Measurements from ENCODE around the gene PDE6D. TPM values are rescaled to one million over a fixed set of nuclear protein-coding genes. Genes with fewer than 3 reads are reported as not detected.

PDE6D gene
- total RNA-seq, 1 experiment from 2014 or later, result 30.6 TPM

DNA sequence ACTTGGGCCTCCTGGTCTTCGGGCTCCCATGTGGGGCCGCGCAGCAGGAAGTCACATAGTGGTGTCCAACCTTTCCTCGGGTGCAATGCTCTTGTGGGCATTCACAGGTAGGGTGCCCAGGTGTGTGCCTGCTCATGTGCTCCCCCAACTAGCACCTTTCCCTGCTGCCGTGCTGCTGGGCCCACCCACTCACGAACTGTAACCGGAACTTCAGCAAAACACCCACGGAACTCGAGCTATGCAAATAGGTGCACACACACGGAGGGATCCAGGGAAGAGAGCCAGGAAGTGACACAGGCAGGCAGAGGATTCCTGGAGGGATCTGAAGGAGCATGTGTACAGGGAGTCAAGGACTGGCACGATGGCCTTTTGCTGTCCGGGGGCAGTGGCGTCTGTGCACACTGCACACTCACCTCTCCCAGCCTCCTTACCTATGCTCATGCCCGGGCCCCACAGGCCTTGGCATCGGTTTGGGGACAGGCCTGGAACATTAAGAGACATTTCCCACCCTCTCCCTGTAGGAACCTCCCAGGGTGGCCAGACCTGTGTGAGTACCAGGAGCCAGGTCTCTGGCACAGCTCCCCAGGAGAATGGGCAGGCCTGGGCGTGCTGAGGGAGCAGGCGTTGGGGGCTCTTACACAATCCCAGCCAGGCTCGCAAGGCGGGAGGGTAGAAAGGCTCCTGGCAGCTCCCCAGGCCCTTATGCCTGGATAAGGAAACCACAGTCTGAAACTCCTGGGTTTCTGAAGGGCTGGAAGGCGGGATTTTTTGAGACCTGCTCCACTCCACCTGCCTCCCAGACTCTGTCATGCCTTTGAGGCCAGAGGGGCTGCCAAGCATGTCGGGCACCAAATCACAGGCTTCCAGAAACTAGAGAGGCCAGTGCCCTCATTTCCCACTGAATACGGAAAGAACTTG lies 79.4 kb downstream of the PDE6D start:
- CTCF ChIA-PET, result interaction anchor here (0.6 to 1.7 kb wide), 2 partner anchors 20 to 79 kb away, joined by 3 to 8 read pairs; no protein-coding TSS in a partner anchor
- Mint-ChIP-seq H3K27ac (ENCODE audit: unreplicated experiment) (no peak overlapping the region), H3K4me3 (ENCODE audit: low read depth, unreplicated experiment) (no peak overlapping the region), H3K4me1 (ENCODE audit: low read depth, unreplicated experiment) (no peaks in the 10 kb centered on the region), H3K27me3 (ENCODE audit: unreplicated experiment) (no peaks in the 10 kb centered on the region), H3K36me3 (ENCODE audit: insufficient read depth, unreplicated experiment) (peaks cover 18% of the 10 kb centered on the region), H3K9me3 (ENCODE audit: low read depth, unreplicated experiment) (no peaks in the 10 kb centered on the region)
- TF ChIP-seq, protein P1, sequence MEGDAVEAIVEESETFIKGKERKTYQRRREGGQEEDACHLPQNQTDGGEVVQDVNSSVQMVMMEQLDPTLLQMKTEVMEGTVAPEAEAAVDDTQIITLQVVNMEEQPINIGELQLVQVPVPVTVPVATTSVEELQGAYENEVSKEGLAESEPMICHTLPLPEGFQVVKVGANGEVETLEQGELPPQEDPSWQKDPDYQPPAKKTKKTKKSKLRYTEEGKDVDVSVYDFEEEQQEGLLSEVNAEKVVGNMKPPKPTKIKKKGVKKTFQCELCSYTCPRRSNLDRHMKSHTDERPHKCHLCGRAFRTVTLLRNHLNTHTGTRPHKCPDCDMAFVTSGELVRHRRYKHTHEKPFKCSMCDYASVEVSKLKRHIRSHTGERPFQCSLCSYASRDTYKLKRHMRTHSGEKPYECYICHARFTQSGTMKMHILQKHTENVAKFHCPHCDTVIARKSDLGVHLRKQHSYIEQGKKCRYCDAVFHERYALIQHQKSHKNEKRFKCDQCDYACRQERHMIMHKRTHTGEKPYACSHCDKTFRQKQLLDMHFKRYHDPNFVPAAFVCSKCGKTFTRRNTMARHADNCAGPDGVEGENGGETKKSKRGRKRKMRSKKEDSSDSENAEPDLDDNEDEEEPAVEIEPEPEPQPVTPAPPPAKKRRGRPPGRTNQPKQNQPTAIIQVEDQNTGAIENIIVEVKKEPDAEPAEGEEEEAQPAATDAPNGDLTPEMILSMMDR (IDR thresholded peaks at IDR 0.05; ENCODE audit: unreplicated experiment), result no peak
- intact Hi-C loops (cut with micrococcal nuclease; ENCODE audit: unreplicated experiment), result no loop called here
- no peak for DNase-seq
- BruUV-seq (replicated peaks), result no TSS peak

DNA sequence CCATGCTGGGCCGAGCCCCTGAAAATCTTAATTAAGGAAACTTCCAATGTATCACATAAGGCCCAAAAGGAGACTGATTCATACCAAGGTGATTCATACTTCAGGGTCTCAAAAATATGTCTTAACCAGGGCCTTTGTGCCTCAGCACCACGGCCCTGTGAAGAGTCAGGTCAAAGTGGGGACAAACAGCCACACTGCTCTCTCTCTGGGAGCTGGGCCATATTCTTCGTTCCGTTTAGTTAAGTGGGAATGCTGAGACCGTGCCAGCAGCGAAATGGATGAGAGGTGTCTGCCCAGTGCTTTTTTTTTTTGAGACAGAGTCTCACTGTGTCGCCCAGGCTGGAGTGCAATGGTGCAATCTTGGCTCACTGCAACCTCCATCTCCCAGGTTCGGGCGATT lies 82.1 kb downstream of the PDE6D start:
- Mint-ChIP-seq H3K27ac (ENCODE audit: unreplicated experiment) (no peak overlapping the region), H3K27me3 (ENCODE audit: unreplicated experiment) (no peaks in the 10 kb centered on the region), H3K4me3 (ENCODE audit: low read depth, unreplicated experiment) (no peak overlapping the region), H3K9me3 (ENCODE audit: low read depth, unreplicated experiment) (no peaks in the 10 kb centered on the region), H3K4me1 (ENCODE audit: low read depth, unreplicated experiment) (no peaks in the 10 kb centered on the region), H3K36me3 (ENCODE audit: insufficient read depth, unreplicated experiment) (peaks cover 7% of the 10 kb centered on the region)
- no peak for DNase-seq
- intact Hi-C loops (cut with micrococcal nuclease; ENCODE audit: unreplicated experiment), result no loop called here
- CTCF ChIA-PET, result interaction anchor here (0.6 kb wide), 1 partner anchor 9 kb away, joined by 3 read pairs; no protein-coding TSS in a partner anchor
- TF ChIP-seq, protein P1 (IDR thresholded peaks at IDR 0.05; ENCODE audit: unreplicated experiment), result no peak
- BruUV-seq (replicated peaks), result no TSS peak

DNA sequence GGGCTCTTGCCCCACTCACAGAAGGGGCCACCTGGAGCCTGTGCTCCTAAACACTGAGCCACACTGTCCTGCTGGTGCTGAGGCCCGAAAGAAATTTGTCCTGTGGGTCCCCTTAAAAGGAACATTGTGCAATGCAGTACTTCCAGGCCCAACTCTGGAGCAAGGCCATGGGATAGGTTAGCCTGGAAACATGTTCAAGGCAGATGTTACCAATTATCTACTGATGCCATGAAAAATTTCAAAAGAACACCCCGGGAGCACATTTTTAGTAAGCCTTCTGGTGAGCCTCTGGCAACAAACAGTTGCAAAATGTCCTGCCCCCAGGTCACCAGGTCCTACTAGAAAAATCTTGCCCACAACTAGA lies 85.1 kb downstream of the PDE6D start:
- no peaks in the 10 kb centered on the region for H3K27me3 Mint-ChIP-seq (ENCODE audit: unreplicated experiment)

DNA sequence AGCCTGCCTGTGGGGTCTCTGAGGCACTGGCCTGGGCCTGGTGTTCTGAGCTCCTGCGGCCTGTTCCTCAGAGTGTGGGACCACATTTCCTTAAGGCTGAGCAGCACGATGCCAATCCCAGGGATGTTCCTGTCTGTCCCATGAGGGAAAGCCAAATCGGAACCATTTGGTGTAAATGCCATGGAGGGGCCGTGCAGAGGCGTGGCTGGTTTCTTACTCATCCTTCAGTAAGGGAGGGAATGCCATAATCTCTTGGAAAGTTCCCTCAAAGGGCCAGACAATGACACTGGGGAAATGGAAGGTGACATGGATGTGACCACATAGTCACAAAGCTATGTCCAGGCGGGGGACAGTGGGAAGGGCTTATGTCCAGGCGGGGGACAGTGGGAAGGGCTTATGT lies 87.1 kb downstream of the PDE6D start:
- BruUV-seq (replicated peaks), result no TSS peak
- H3K4me3 Mint-ChIP-seq (ENCODE audit: low read depth, unreplicated experiment), result no peak overlapping the region
- DNase-seq, result no peak
- no peaks in the 10 kb centered on the region for H3K27me3 Mint-ChIP-seq (ENCODE audit: unreplicated experiment)
- no peaks in the 10 kb centered on the region for H3K4me1 Mint-ChIP-seq (ENCODE audit: low read depth, unreplicated experiment)
- intact Hi-C loops (cut with micrococcal nuclease; ENCODE audit: unreplicated experiment), result no loop called here
- H3K36me3 Mint-ChIP-seq (ENCODE audit: insufficient read depth, unreplicated experiment), result no peaks in the 10 kb centered on the region
- no peak overlapping the region for H3K27ac Mint-ChIP-seq (ENCODE audit: unreplicated experiment)
- H3K9me3 Mint-ChIP-seq (ENCODE audit: low read depth, unreplicated experiment), result no peaks in the 10 kb centered on the region
- CTCF ChIA-PET, result interaction anchor here (0.6 kb wide), 1 partner anchor 82 kb away, joined by 5 read pairs; no protein-coding TSS in a partner anchor
- TF ChIP-seq, protein P1 (IDR thresholded peaks at IDR 0.05; ENCODE audit: unreplicated experiment), result no peak

More for the DNA sequence above, 85.1 kb downstream of the PDE6D start:
- H3K36me3 Mint-ChIP-seq (ENCODE audit: insufficient read depth, unreplicated experiment), result peaks cover 7% of the 10 kb centered on the region
- no peak overlapping the region for H3K4me3 Mint-ChIP-seq (ENCODE audit: low read depth, unreplicated experiment)
- TF ChIP-seq, protein P1 (IDR thresholded peaks at IDR 0.05; ENCODE audit: unreplicated experiment), result no peak
- no peaks in the 10 kb centered on the region for H3K4me1 Mint-ChIP-seq (ENCODE audit: low read depth, unreplicated experiment)
- H3K9me3 Mint-ChIP-seq (ENCODE audit: low read depth, unreplicated experiment), result no peaks in the 10 kb centered on the region
- intact Hi-C loops (cut with micrococcal nuclease; ENCODE audit: unreplicated experiment), result no loop called here
- CTCF ChIA-PET, result no interaction called here
- BruUV-seq (replicated peaks), result no TSS peak
- H3K27ac Mint-ChIP-seq (ENCODE audit: unreplicated experiment), result no peak overlapping the region
- DNase-seq, result no peak

Data from Calu3 (cell line).